Type B pancreatic cell (in vitro differentiated cells): ENCODE results near the gene SPRR3. TPM values are rescaled to one million over a fixed set of nuclear protein-coding genes. Genes with fewer than 3 reads are reported as not detected.

Experiments
- DNase-seq: peaks from one replicate; pipeline ENCODE4 v3.0.0; 2021; ENCODE audit warnings: mixed read lengths; ENCODE audit not compliant: unreplicated experiment; ENCODE audit errors: extremely low spot score
- H3K27ac Mint-ChIP-seq: 2 replicates; pipeline ENCODE4 v1.8.0; 2021; ENCODE audit warnings: mild to moderate bottlenecking, mixed read lengths
- H3K27me3 Mint-ChIP-seq: 2 replicates; pipeline ENCODE4 v1.8.0; 2021; ENCODE audit warnings: mixed read lengths
- H3K36me3 Mint-ChIP-seq: 2 replicates; pipeline ENCODE4 v1.8.0; 2021; ENCODE audit warnings: mixed read lengths
- H3K4me1 Mint-ChIP-seq: one replicate; pipeline ENCODE4 v1.8.0; 2021; ENCODE audit warnings: mixed read lengths; ENCODE audit not compliant: unreplicated experiment
- H3K4me3 Mint-ChIP-seq: 2 replicates; pipeline ENCODE4 v1.8.0; 2021; ENCODE audit warnings: mild to moderate bottlenecking, mixed read lengths
- H3K9me3 Mint-ChIP-seq: 2 replicates; pipeline ENCODE4 v1.8.0; 2021; ENCODE audit warnings: mixed read lengths
- CTCF ChIP-seq: fragments of 200-600 bp; sonication (generic); conservative IDR thresholded peaks from 2 replicates; pipeline ENCODE4 v1.5.0; 2021; ENCODE audit warnings: antibody characterized with exemption, mild to moderate bottlenecking
- total RNA-seq: library from RNA; stranded (reverse); gene quantifications from 2 replicates; pipeline ENCODE4 v1.2.1, GENCODE V29; 2021; ENCODE audit warnings: low replicate concordance

The SPRR3 gene
- total RNA-seq, 1 donor from 2014 or later: 155 TPM

- no peaks in the 10 kb centered on the region for H3K9me3 Mint-ChIP-seq
- no peaks in the 10 kb centered on the region for H3K36me3 Mint-ChIP-seq
- no peak overlapping the region for H3K27ac Mint-ChIP-seq
- DNase-seq: no peak
- H3K4me1 Mint-ChIP-seq: no peaks in the 10 kb centered on the region
- TF ChIP-seq CTCF: no peak
- no peak overlapping the region for H3K4me3 Mint-ChIP-seq
- H3K27me3 Mint-ChIP-seq: no peaks in the 10 kb centered on the region
Observed at GRCh38 chr1:152972196-152972886, 29.2 kb upstream of the SPRR3 start.

- Mint-ChIP-seq H3K36me3 (no peaks in the 10 kb centered on the region), H3K9me3 (no peaks in the 10 kb centered on the region), H3K4me1 (no peaks in the 10 kb centered on the region), H3K4me3 (no peak overlapping the region), H3K27me3 (no peaks in the 10 kb centered on the region), H3K27ac (no peak overlapping the region)
- no peak for DNase-seq
- TF ChIP-seq CTCF: no peak
Observed at GRCh38 chr1:152976688-152977087, 24.9 kb upstream of the SPRR3 start.

- H3K4me3 Mint-ChIP-seq: no peak overlapping the region
Observed at GRCh38 chr1:152977614-152978013, 23.9 kb upstream of the SPRR3 start.

GRCh38 chr1:152980676-152981075 lies 20.9 kb upstream of the SPRR3 start:
- no peaks in the 10 kb centered on the region for H3K4me1 Mint-ChIP-seq
- TF ChIP-seq CTCF: no peak
- no peak overlapping the region for H3K4me3 Mint-ChIP-seq
- DNase-seq: no peak
- H3K27ac Mint-ChIP-seq: no peak overlapping the region
- no peaks in the 10 kb centered on the region for H3K36me3 Mint-ChIP-seq
- no peaks in the 10 kb centered on the region for H3K9me3 Mint-ChIP-seq
- no peaks in the 10 kb centered on the region for H3K27me3 Mint-ChIP-seq

More at GRCh38 chr1:152977614-152978013, 23.9 kb upstream of the SPRR3 start:
- no peaks in the 10 kb centered on the region for H3K36me3 Mint-ChIP-seq
- H3K9me3 Mint-ChIP-seq: no peaks in the 10 kb centered on the region
- no peaks in the 10 kb centered on the region for H3K27me3 Mint-ChIP-seq
- no peak overlapping the region for H3K27ac Mint-ChIP-seq
- no peak for DNase-seq
- TF ChIP-seq CTCF: no peak
- H3K4me1 Mint-ChIP-seq: no peaks in the 10 kb centered on the region

- H3K9me3 Mint-ChIP-seq: no peaks in the 10 kb centered on the region
- H3K4me1 Mint-ChIP-seq: no peaks in the 10 kb centered on the region
- no peak for DNase-seq
- no peak overlapping the region for H3K27ac Mint-ChIP-seq
- no peak for TF ChIP-seq CTCF
- no peak overlapping the region for H3K4me3 Mint-ChIP-seq
- no peaks in the 10 kb centered on the region for H3K36me3 Mint-ChIP-seq
- H3K27me3 Mint-ChIP-seq: no peaks in the 10 kb centered on the region
Observed at GRCh38 chr1:152981146-152981871, 20.2 kb upstream of the SPRR3 start.
